Measurements from ENCODE around the gene POLN.

DNA sequence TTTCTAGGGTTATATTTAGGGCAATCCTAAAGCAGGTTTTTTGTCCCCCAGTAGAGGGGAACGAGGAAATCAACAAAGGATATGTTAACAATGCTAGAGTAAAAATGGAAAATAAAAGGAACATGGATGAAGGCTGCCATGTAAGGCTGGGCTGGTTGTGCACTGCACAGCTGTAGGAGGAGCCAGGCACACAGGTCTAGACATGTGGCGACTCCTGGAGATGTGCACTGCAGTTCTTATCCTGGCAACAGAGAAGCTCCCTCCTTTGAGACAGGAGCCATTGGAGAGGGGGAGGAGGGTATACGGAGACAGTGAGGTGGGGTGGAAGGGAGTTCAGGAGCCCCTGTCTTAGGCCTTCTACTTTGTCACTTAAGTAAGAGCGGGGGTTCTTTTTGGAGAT lies 116.9 kb downstream of the POLN start:
- TF ChIP-seq, protein P1, sequence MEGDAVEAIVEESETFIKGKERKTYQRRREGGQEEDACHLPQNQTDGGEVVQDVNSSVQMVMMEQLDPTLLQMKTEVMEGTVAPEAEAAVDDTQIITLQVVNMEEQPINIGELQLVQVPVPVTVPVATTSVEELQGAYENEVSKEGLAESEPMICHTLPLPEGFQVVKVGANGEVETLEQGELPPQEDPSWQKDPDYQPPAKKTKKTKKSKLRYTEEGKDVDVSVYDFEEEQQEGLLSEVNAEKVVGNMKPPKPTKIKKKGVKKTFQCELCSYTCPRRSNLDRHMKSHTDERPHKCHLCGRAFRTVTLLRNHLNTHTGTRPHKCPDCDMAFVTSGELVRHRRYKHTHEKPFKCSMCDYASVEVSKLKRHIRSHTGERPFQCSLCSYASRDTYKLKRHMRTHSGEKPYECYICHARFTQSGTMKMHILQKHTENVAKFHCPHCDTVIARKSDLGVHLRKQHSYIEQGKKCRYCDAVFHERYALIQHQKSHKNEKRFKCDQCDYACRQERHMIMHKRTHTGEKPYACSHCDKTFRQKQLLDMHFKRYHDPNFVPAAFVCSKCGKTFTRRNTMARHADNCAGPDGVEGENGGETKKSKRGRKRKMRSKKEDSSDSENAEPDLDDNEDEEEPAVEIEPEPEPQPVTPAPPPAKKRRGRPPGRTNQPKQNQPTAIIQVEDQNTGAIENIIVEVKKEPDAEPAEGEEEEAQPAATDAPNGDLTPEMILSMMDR (IDR thresholded peaks at IDR 0.05), result no peak
- no peak for TF ChIP-seq POLR2AphosphoS5 (IDR thresholded peaks at IDR 0.05)
- no peak for TF ChIP-seq POLR2A (IDR thresholded peaks at IDR 0.05)
- TF ChIP-seq EP300 (IDR thresholded peaks at IDR 0.05), result no peak

Data from stomach (tissue), 4 donors.